Activated T-cell treated with anti-CD3 and anti-CD28 coated beads for 1 hour (primary cell): ENCODE measurements around the gene CCDC40.

ENCODE experiments used
- DNase-seq: peaks from one replicate; pipeline ENCODE4 v3.0.0-alpha.2; 2020; ENCODE audit warnings: low read depth

CCDC40 gene

GRCh38 chr17:80047176-80047575 lies 10.7 kb downstream of the CCDC40 start:
- no peak for DNase-seq

DNA sequence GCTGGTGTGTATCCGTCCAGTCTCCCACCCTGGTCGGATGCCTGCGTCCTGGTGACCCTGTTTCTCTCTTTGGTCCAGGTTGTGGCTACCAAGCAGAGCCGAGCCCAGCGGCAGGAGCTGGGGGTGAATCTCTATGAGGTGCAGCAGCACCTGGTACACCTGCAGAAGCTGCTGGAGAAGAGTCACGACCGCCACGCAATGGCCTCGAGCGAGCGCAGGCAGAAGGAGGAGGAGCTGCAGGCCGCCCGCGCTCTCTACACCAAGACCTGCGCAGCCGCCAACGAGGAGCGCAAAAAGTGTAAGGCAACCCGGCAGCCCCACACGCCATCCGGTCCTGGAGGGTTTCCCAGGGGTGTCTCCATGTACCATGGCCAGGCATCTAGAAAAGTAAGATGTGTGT lies 13.5 kb downstream of the CCDC40 start:
- no peak for DNase-seq

- no peak for DNase-seq
These were observed 14.3 kb downstream of the CCDC40 start for GRCh38 chr17:80050706-80051105.

DNA sequence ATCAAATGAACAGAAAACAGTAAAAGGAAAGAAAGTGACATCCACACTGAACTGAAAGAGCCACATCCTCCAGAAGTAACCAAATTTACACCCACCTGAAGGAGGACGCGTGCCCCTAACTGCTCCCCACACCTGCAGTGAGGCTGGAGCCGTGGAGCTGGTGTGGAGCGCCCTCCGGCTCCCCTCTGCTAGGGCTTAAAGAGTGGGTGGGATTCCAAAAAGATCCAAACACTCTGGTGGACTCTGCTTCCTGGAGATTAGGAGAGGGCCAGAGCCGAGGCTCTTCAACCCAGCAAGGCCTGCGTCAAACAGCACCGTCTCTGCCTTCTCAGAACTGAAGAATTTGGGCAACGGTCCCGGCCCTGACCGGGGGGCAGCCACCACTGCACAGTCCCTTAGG lies 15.2 kb downstream of the CCDC40 start:
- no peak for DNase-seq

GRCh38 chr17:80053102-80053501 lies 16.7 kb downstream of the CCDC40 start:
- DNase-seq, result no peak

GRCh38 chr17:80055597-80055996 lies 19.2 kb downstream of the CCDC40 start:
- no peak for DNase-seq

DNA sequence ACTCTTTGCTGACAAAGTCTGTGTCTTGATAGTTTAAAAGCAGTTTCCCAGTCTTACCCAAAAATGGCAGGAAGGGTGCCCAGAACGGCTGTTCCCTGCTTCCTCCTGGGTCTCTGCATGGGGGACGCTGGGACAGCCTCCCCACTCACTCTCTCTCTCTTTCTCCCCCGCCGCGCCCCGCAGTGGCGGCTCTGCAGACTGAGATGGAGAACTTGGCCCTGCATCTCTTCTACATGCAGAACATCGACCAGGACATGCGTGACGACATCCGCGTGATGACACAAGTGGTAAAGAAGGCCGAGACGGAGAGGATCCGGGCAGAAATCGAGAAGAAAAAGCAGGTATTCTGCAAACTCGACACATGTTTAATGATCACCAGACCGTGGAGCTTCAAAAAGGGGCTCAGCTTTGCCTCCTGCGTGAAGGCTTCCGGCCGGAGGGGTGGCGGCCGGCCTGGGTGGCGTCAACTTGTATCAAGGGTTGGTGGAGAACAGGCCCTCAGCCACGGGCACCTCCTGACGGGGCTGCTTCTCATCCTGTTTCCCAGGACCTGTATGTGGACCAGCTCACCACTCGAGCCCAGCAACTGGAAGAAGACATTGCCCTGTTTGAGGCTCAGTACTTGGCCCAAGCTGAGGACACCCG lies 22.0 kb downstream of the CCDC40 start:
- no peak for DNase-seq

DNA sequence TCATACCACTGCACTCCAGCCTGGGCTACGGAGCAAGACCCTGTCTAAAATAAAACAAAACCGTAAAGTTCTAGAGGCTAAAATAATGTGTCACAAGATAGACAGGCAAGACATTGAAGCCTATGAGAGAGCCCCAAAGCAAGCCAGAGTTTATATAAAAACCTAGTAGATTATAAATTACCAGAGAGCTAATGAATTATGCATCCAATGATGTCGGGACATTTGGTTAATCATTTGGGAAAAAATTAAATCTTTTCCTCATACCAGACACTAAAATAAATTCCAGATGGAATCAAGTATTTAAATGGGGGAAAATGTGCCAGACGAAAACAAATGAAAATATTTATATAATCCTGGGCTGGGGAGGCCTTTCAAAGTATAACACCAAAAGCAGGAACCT lies 24.2 kb downstream of the CCDC40 start:
- no peak for DNase-seq

DNA sequence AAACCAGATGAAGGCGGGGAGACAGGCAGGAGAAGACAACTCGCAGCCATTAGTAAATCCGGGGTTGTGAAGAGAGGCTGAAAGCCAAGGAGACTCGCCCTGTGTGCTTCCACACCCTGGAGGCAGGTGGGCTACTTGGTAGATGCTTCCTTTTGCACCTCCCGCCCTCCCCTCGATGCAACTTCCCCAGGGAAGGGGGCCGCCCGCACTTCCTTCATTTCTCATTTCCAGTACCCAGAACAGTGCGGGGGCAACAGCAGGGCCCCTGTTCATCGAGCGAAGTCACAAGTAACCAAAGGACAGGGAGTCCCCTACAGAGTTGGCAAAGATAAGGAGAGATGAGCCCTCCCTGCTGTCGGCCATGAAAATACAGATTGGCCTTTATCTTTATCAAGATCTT lies 25.0 kb downstream of the CCDC40 start:
- DNase-seq, result no peak

DNA sequence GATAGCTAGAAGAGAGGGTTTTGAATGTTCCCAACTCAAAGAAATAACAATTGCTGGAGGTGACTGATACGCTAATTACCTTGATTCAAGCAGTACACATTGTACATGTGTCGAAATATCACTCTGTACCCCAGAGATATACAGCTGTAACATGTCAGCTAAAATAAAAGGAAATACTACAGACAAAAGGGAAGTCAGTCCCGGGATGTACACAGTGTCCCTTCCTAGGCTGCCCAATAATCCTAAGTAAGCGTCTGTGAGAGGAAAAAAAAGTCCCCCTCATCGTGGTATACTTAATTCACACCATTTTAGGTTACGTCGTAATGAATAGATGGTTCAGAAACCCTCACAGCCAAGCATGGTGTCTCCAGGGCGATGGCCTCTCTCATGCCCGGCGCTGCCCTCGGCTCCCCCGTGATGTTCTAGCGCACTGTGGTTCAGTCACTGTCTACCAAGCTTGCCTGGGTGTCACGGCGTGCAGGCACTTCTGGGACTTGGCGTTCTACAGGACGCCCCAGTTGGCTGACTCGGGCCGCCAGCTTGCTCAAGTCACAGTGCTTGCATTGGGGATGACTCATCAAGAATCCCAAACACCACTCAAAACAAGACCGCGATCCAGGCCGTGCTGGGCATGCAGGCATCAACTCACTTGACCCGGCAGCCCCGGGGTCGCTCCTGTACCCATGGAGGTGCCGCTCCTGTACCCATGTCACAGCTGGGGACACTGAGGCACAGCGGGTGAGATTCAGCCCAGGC lies 27.6 kb downstream of the CCDC40 start:
- DNase-seq, result no peak

DNA sequence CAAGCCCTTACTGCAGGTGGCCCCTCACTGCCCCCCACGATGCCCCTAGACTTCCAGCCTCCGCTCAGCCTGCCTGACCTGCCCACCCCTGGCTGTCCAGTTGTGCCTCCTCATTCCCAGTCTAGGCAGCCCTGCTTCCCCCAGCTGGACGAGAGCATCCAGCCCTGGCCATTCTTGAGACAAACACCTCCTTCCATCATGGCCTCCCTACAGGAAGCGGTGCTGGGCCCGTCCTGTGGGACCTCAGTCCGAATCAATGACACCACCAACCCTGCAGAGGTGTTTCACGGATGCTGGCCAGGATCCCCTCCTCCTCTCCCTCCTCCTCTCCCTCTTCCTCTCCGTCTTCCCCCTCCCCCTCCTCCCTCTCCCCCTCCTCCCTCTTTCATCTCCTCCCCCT lies 28.3 kb downstream of the CCDC40 start:
- no peak for DNase-seq

GRCh38 chr17:80065478-80066170 lies 29.2 kb downstream of the CCDC40 start:
- DNase-seq, result no peak

DNA sequence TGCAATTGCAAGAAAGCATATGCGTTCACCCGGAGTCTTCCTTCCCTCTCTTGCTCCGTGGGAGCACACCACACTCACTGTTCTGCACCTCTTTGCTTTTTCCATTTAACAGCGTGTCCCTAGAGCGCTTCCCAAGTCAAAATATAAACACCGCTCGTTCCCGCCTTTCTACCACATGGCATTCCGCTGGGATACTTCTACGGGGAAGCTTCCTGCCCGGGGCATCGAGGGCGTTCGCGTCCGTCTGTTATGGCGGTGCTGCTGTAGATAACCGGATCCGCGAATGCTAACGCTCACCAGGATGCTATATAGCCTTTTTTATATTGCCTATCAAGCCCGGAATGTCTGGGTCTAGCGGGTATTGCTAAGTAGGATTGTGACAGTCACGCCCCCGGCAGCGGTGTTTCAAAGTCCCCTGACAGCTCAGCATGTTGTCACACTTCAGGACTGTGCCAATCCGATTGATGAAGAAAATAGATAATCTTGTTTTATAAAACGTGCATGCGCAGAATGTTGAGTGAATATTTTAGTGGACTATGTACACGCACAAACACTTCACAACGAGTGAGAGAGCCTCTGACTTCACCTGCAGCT lies 31.0 kb downstream of the CCDC40 start:
- no peak for DNase-seq

- DNase-seq, result no peak
These were observed 32.1 kb downstream of the CCDC40 start for GRCh38 chr17:80068301-80069222.

GRCh38 chr17:80070375-80071115 lies 34.1 kb downstream of the CCDC40 start:
- DNase-seq, result no peak

- DNase-seq, result no peak
These were observed 34.8 kb downstream of the CCDC40 start for GRCh38 chr17:80071116-80071841.

DNA sequence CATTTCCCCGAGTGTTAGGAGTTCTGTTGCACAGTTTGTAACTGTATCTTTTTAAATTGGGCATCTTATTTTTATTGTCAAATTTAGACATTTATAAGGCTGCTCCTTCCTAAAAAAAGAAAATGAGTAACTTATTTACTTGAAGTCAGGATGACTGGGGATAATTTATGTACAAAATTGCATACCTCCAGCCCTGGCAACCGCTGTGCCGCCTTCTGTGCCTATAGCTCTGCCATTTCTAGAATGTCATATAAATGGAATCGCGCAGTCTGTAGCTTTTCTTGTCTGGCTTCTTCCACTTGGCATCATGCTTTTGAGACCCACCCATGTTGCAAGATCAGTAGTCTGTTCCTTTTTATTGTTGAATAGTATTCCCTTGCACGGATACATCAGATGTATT lies 36.0 kb downstream of the CCDC40 start:
- DNase-seq, result no peak

GRCh38 chr17:80080081-80080480 lies 43.6 kb downstream of the CCDC40 start:
- DNase-seq, result no peak

DNA sequence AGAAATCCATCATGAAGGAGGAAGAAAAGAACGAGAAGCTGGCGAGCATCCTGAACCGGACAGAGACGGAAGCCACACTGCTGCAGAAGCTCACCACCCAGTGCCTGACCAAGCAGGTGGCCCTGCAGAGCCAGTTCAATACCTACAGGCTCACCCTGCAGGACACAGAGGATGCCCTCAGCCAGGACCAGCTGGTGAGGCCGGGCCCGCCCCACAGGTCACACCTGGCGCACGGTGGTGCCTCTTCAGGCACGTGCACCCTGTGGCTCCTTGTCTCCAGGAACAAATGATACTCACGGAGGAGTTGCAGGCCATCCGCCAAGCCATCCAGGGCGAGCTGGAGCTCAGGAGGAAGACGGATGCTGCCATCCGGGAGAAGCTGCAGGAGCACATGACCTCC lies 45.2 kb downstream of the CCDC40 start:
- no peak for DNase-seq

DNA sequence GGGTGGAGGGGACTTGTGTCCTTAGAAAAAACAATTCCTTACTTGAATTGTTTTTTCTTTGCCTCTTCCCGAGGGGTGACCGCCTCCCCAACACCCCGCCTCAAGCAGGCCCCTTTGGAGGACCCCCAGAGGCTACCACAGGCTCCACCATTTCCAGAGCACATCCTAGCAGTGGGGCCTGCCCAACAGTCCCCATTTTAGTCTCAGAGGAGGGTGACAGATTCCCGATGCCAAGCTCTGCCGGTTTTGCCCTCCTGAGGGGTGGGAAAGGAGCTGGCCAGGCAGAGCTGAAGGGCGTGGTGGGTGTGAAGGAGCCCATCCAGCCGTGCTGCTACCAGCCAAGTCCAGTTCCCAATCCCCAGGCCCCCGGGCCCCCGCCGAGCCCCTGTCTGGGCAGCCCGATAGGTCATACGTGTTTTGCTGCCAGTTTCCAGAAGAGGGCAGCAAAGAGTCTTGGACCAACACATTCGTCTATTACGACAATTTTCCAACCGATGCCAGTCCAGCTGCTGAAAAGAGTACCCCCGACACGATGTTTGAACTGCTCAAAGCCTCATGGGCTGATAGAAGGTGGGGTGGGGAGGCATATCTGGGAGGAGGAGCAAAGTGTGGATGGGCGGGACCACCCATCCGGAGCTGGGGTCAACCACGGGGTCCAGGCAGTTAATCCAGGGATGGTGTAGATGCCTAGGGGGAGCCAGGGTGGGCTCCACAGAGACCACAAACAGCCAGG lies 46.1 kb downstream of the CCDC40 start:
- DNase-seq, result peak; percentile 39
